Measurements from ENCODE around the gene MB21D2. TPM values are rescaled to one million over a fixed set of nuclear protein-coding genes. Genes with fewer than 3 reads are reported as not detected.

Gene MB21D2, protein sequence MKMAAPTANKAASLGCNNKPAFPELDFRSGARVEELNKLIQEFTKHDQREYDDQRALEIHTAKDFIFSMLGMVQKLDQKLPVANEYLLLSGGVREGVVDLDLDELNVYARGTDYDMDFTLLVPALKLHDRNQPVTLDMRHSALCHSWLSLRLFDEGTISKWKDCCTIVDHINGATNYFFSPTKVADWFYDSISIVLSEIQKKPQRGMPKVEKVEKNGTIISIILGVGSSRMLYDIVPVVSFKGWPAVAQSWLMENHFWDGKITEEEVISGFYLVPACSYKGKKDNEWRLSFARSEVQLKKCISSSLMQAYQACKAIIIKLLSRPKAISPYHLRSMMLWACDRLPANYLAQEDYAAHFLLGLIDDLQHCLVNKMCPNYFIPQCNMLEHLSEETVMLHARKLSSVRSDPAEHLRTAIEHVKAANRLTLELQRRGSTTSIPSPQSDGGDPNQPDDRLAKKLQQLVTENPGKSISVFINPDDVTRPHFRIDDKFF
- 16.9 TPM for total RNA-seq

DNA sequence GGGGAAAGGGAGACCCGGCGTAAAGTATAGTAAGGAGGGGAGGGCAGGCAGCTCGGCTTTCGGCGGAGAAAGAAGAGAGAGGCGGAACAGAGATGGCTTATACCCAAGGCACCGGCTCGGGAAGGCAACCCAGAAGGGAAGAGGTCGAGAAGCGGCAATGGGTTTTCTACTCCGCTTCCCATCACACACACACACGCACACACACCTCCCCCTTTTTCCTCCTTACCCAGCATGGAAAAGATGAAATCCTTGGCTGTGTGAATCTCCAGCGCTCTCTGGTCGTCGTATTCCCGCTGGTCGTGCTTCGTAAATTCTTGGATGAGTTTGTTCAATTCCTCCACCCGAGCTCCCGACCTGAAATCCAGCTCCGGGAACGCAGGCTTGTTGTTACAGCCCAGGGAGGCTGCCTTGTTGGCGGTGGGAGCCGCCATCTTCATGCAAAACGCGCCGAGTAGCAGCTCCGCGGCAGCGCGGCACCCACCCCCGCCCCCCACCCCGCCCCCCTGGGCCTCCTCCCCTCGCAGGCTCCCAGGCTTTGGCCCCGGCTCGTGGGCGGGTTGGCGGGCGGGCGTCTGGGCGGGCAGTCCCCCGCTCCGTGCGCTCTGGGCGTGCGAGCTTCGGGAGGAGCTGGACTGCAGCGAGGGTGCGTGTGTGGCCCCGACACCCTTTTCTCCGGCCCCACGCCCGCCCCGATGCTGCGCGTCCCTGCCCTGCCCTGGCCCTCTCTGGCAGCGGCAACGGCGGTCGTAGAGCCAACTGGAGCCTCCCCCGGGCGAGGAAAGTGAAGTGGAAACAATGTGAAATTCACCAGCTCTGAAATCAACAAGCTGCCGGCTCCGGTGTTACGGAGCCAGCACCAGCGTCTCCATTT, at the start of gene MB21D2:
Gene MB21D2, minus strand, starts transcription at position 453 of the 871 bp plus-strand sequence. Its CDS starts 16 bp downstream, at position 437.

Other genes starting within 250 kb of the MB21D2 start
- 3.6 TPM for gene FGF12, start 190.3 kb downstream of the MB21D2 start, total RNA-seq